Measurements from ENCODE around the gene PHLDA2. TPM values are rescaled to one million over a fixed set of nuclear protein-coding genes. Genes with fewer than 3 reads are reported as not detected.

PHLDA2 gene, protein sequence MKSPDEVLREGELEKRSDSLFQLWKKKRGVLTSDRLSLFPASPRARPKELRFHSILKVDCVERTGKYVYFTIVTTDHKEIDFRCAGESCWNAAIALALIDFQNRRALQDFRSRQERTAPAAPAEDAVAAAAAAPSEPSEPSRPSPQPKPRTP
- not detected for total RNA-seq

DNA sequence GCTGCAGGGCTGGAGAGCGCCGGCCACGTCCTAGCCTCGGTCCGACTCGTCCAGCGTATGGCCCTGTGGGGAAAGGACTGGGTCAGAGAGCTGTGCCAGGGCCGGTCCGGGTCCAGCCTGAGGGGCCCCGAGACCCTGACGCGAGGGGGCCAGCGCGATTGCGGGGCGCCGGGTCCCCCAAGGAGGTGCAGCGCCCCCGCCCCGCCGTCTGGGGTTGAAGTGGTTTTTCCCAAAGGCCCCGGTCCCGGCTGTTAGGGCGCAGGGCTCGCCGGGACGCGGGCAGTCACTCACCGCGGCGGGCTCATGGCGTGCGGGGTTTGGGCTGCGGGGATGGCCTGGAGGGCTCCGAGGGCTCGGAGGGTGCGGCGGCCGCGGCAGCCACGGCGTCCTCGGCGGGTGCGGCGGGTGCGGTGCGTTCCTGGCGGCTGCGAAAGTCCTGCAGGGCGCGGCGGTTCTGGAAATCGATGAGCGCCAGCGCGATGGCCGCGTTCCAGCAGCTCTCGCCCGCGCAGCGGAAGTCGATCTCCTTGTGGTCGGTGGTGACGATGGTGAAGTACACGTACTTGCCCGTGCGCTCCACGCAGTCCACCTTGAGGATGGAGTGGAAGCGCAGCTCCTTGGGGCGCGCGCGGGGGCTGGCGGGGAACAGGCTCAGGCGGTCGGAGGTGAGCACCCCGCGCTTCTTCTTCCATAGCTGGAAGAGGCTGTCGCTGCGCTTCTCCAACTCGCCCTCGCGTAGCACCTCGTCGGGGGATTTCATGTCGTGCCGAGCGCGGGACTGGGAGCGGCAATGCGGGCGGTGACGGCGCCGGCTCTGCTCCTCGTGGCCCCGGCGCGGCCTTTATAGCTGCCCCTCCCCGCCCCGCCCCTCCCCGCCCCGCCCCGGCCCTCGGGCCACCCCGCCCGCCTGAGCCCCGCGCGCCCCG, at the start of gene PHLDA2:
PHLDA2 (minus strand) TSS at position 816 of the 926 bp plus-strand sequence; CDS start at position 760, 56 bp downstream.
- DNase-seq (ENCODE audit: low spot score in 2 of 2) (peak; percentile 67 to 80), FAIRE-seq (no peak)

DNA sequence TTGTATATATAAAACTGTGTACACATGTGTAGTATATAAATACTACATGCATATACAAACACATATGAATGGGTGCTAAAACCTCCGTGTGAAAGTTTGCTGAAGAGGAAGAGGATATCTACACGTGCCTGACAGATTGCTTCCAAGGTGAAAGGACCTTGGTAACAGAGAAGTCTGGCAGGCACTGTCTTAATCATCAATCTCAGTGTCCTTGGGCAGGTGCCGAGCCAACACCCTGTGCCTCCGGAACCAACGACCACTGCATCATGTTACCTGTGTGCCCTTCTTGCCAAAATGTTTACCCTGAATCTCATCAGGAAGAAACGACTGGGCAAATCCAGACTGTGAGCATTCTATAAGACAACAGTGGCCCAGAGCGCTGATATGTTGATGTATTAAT, 47.9 kb upstream of the PHLDA2 start:
- no peak for FAIRE-seq

GRCh38 chr11:2976294-2977063, 47.3 kb upstream of the PHLDA2 start:
- DNase-seq (ENCODE audit: low spot score in 2 of 2) (no peak), FAIRE-seq (no peak)

More for the DNA sequence above, 47.9 kb upstream of the PHLDA2 start:
- DNase-seq (ENCODE audit: low spot score in 2 of 2): no peak

- FAIRE-seq: no peak
- peak in 1 of 2 donors; percentile 39 for DNase-seq (ENCODE audit: low spot score in 2 of 2)
Observed at GRCh38 chr11:2975594-2975993, 46.4 kb upstream of the PHLDA2 start.

DNA sequence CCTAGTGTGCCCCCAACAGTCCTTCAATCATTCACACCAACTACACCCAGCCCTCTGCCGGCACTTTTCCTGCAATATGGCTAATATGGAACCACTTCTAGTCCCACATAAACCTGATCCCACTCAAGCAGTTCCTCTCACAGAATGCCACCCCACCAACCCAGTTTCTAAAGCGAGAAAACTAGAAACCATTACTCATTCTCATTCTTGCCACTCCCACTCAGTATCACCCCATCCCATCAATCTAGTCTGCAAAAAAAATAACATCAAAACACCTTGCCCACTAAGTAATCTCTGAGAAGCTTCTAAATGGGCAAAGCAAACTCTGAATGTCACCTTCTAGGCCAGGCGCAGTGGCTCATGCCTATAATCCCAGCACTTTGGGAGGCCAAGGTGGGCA, 45.1 kb upstream of the PHLDA2 start:
- FAIRE-seq (no peak), DNase-seq (ENCODE audit: low spot score in 2 of 2) (no peak)

DNA sequence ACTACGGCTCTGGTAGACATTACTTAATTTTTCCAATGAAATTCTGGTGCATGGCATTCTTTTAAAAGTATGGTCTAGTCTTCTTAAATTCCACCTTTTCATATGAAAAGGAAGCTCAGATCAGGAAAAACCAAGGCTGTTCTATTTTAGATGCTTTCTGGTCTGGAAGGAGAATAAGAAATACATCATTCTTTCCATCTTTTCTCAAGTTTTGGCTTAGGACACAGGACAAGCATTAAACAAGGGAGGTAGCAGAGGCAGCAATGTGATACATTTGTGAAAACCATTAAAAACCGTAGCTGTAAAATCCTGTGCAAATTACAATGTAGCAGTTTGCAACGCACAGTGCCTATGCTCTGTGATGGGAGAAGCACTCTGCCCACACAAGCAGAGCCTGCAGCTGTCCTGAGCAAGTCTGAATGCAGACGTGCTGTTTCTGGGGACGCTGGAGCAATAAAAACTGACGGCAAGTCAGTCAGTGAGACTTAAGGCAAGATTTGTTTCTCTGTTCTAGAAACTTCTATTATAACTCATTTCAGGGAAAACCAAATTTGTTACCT, 39.2 kb upstream of the PHLDA2 start:
- FAIRE-seq (no peak), DNase-seq (ENCODE audit: low spot score in 2 of 2) (no peak)

DNA sequence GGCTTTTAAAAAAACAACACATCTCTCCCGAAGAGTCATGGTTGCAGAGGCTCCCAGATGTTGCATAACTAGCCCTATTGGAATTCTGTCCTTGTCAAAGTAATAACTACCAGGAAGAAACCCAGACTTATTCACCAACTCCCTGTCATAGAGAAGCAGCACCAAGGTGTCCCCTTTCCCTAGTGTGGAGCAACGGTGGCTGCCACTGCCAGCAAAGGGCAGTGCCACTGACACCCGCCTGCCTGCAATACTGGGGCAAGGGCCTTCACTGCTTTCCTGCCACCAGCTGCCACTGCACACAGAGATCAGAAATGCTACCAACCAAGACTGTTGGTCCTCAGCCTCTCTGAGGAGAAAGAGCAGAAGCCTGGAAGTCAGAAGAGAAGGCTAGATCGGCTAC, 35.6 kb upstream of the PHLDA2 start:
- FAIRE-seq: no peak

GRCh38 chr11:2963761-2964160, 34.5 kb upstream of the PHLDA2 start:
- FAIRE-seq (no peak), DNase-seq (ENCODE audit: low spot score in 2 of 2) (no peak)

More for the DNA sequence above, 35.6 kb upstream of the PHLDA2 start:
- DNase-seq (ENCODE audit: low spot score in 2 of 2): no peak

DNA sequence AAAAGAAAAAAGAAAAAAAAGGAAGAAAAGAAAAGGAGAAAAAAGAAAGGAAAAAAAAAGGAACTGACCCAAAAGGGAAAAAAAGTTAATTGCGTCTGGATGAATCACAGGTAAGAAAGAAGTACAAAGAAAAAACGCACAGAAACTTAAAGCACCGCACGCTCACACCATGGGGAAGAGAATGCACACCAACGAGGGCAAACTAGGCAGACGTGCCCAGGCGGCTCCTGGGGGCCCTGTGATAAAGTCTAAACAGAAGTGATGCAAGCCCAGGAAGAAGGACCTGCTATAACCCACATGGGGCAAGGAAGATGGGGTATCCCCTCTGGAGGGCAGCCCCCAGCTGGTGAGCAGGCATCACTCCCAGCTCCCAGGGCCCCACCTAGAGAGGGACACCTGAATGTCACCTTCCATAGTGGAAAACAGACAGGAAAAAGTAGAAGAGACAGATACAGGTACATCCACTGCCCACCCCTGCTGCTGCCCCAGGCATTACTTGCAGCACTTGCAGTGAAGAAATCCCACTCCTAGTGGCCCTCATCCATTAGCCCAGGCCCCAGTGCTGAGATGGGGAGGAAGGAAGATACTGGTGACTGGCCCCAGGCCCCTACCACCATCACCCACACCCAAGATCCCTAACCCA, 34.0 kb upstream of the PHLDA2 start:
- DNase-seq (ENCODE audit: low spot score in 2 of 2) (no peak), FAIRE-seq (no peak)

GRCh38 chr11:2961080-2961479, 31.9 kb upstream of the PHLDA2 start:
- no peak for FAIRE-seq
- no peak for DNase-seq (ENCODE audit: low spot score in 2 of 2)

- no peak for FAIRE-seq
- no peak for DNase-seq (ENCODE audit: low spot score in 2 of 2)
Observed at GRCh38 chr11:2960139-2960538, 30.9 kb upstream of the PHLDA2 start.

DNA sequence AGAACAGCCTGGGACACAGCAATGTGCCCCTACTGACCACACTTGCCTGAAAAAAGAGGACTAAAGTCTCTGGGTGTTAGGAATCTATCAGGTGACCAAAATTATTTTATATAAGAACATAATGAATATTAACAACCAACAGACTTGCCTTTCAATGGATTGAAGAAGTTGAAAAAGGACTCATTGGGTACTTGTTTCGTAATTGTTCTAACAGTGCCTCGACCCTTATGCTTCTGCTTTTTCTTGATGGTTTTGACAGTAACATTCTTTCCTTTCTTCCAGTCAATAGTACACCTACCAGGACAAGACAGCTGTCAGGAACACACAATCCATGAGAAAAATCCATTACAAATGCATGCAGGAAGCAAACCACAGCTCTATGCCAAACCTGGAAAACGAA, 29.0 kb upstream of the PHLDA2 start:
- DNase-seq (ENCODE audit: low spot score in 2 of 2) (no peak), FAIRE-seq (no peak)

GRCh38 chr11:2955906-2956476, 26.8 kb upstream of the PHLDA2 start:
- DNase-seq (ENCODE audit: low spot score in 2 of 2): no peak
- FAIRE-seq: no peak

- DNase-seq (ENCODE audit: low spot score in 2 of 2): no peak
- no peak for FAIRE-seq
Observed at GRCh38 chr11:2954263-2954662, 25.0 kb upstream of the PHLDA2 start.

GRCh38 chr11:2952290-2952689, 23.1 kb upstream of the PHLDA2 start:
- FAIRE-seq (no peak), DNase-seq (ENCODE audit: low spot score in 2 of 2) (no peak)

GRCh38 chr11:2951231-2952110, 22.3 kb upstream of the PHLDA2 start:
- DNase-seq (ENCODE audit: low spot score in 2 of 2) (no peak), FAIRE-seq (no peak)

GRCh38 chr11:2950825-2951224, 21.6 kb upstream of the PHLDA2 start:
- FAIRE-seq: no peak
- no peak for DNase-seq (ENCODE audit: low spot score in 2 of 2)

DNA sequence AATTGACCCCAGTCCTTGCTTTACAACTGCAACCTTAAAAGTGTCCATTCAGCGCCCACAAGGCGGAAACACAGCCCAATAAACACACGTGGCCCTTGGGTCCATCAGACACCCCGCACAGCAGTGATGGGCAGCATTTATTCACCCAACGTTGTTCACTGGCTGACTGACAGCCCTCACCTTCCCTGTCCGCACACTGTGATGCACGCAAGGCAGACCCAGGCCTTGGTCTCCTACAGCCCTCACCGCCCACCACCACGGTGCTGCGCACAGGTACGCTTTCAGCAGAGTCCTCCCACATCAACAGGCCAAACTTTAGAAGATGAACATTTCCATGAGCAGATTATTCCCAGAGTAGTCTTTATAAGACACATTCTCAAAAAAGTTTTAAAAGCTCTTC, 20.7 kb upstream of the PHLDA2 start:
- FAIRE-seq (no peak), DNase-seq (ENCODE audit: low spot score in 2 of 2) (no peak)

DNA sequence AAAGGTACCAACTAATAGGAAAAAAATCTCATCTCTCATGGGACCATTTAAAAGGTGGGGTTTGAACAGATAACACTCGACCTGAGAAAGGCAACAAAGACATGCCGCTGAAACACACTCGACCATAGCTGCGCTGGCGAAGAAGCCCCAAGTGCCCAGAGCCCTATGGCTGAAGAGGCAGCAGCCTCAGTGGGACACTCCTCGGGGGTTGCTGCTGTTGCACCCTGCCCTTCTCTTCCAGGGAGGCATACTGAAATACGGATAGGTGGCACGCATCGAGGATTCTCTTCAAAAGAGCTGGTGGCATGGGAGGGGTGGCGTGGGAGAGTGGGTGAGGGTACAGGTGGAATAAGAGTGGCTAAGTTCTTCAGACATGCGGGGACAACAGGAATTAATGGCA, 18.5 kb upstream of the PHLDA2 start:
- FAIRE-seq: no peak
- no peak for DNase-seq (ENCODE audit: low spot score in 2 of 2)
